GM18520 (cell line): ENCODE measurements around the gene SHMT2.

Experiments
- ATAC-seq: cut with Tn5 transposase; IDR thresholded peaks from one replicate; pipeline ENCODE4 v1.9.1; 2021; ENCODE audit not compliant: unreplicated experiment

The SHMT2 gene

DNA sequence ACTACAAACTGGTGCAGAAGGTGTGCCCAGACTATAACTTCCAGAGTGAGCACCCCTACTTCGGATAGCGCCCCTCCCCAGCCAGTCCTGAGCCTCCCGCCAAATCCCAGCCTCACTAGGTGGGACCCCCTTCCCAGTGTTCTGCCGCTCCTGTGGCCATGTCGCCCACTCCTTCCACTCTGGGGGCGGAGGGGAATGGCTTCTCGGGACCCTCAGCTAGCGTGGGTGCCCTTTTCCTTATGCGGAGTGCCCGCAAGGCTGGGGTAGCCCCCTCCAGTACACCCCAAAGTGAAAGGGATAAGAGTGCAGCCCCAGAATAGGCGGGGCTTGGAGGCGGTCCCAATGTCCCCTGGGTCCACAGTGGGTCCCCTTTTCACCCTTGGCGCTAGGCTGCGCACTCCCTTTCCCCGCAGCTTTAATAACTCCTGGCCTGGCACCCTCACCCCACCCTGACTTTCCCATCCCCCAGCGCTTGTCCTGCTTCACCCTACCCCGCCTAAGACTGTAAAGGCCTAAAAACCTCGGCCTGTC is 3.8 kb upstream of the SHMT2 start:
- no peak for ATAC-seq

DNA sequence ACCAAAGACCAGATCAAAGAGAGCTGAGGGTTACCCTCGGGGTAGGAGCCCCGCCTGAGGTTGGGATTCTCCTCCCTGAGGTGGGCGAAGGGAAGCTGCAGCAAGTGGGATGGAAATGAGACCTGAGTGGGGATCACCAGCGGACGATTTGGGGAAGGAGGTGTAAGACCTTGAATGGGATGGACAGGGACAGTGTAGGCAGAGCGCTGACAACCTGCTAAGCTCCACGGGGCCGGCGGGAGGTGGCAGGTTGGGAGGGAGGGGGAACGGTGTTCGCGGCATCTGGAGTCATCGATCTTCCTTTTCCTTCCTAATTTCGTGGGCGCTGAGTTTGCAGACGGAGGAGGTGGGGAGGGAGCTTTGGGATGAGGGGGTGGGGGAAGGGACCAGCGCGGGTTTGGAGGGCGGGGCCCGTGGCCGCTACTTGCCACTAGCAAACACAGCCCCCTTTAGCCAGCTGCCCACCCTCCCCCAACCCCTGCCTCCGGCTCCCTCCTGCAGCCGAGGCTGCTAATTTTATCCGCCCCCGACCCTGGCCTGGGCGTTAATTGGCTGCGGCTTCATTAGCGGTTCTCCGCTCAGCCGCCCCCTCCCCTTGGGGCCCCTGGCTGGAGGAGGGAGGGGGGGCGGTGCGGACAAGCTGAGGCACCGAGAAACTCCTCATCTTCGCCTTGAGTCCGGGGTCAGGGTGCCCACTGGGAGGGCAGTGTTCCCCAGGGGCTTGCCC is 2.8 kb upstream of the SHMT2 start:
- ATAC-seq = no peak

DNA sequence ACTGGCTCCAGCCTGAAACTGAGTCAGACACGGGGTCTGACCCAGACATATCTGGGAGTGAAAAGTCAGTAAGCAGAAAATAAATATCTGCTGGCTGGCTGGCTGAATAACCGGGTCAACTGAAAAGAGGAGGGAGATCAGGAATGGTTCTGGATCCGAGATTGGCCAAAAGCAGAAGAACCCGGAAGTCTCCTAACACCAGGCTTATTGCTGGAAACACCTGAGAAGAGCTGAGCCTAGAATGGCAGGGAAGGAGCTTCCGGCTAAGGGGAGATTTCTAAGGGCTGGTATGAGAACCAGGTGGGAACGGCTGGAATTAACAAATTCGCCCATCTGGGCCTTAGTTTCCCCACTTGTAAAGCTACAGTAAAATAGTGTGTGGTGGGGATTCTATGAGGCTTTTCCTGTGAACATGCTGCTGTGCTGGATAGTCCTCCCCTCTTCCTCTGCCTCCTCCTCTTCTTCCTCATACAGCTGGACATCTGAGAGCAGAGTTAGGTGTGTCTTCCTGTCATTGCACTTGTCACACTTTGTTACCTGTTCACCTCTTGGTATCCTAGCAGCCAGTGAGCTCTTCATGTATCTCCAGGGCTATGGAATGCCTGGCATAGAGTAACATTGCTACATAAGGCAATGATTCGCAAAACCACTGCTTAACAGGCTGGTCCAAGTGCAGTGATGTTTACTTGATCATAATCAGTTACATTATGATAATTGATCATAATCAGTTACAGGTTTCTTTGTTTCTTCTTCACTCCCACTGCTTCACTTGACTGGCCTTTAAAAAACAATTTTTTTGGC is 2.0 kb upstream of the SHMT2 start:
- no peak for ATAC-seq

DNA sequence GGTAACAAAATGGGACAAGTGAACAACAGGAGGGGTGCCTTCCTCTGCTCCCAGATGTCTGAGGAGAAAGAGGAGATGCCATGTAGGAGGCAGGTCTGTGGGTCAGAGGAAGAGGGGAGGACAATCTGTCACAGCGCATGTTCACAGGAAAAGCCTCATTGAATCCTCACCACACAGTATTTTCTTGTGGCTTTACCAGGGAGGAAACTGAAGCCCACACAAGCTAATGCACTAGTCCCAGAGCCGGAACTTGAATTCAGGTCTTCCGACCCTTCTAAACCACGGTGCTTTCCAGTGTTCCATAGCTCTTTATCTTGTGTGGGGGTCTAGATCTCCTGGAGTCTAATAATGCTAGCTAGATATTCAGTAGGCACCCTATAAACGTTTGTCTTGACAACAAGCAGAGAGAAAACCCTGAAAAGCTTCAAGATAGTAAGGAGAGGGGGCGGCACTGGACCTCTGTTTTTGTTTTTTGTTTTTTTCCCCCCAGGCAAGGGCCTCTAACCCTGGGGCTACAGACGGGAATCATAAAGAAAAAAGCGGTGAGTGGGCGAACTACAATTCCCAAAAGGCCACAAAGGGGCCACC is 371 bp upstream of the SHMT2 start:
- no peak for ATAC-seq

DNA sequence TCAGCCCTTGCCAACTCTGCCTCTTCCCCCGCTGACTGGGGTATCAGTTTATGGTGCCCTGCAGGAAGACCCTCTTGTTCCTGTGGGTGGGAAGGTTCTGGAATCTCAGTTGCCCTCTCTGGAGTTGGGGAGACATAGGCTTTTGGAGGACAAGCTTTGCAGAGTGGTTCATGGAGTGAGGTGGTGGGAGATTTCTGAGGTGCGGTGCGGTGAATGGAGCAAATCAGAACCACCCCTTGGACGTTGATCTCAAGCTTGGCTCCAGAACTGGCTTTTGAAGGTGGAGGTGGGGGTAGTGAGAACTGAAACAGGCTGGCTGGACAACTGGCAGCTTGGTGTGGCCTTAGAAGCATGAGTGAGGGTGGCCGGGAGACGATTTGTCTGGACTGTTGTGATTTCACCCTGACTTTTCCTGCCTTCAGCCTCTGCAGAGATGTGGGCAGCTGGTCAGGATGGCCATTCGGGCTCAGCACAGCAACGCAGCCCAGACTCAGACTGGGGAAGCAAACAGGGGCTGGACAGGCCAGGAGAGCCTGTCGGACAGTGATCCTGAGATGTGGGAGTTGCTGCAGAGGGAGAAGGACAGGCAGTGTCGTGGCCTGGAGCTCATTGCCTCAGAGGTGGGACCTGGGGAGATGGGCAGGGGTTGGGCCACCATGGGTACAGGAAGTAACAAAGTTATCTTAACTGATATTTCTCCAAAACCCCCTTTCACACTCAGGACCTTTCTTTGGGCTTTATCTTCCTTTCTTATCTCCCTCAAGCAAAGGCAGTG is 1.1 kb downstream of the SHMT2 start:
- ATAC-seq = no peak

DNA sequence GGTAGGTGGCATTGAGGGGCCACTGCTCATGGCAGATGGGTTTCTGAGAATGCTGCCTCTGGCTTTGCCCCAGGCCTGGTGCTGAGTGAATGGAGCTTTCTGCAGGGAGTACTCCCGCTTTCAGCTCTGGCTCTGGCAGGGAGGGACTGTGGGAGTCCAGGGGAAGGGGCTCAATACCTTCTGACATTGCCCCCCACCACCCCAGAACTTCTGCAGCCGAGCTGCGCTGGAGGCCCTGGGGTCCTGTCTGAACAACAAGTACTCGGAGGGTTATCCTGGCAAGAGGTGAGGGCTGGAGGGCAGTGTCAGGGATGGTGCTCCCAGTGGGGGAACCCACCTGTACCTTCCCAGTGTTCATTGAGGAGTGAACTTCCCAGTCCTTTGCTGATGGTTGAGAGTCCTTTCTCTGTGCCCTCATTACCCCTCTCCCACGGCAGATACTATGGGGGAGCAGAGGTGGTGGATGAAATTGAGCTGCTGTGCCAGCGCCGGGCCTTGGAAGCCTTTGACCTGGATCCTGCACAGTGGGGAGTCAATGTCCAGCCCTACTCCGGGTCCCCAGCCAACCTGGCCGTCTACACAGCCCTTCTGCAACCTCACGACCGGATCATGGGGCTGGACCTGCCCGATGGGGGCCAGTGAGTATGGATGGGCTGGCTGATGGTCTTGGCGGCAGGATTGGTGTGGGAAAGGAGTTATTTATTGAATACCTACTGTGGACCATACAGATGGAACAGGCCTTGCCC is 1.9 kb downstream of the SHMT2 start:
- ATAC-seq = no peak

DNA sequence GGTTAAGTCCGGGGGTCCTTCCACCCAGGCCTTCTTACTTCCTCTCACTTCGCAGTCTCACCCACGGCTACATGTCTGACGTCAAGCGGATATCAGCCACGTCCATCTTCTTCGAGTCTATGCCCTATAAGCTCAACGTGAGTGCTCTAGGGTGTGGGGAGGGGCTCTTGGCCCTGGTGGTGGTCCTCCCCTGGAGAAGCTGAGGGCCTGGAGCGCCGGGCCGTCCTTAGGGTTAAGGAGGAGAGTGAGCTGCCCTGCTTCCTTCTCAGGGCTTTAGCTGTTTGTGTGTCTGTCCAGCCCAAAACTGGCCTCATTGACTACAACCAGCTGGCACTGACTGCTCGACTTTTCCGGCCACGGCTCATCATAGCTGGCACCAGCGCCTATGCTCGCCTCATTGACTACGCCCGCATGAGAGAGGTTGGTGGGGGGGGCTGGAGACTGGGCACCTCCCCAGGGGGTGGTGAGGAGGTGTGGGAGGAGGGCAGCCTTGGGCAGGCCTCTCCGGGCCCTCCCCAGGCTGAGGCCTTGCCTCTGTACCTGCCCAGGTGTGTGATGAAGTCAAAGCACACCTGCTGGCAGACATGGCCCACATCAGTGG is 2.7 kb downstream of the SHMT2 start:
- ATAC-seq = no peak

DNA sequence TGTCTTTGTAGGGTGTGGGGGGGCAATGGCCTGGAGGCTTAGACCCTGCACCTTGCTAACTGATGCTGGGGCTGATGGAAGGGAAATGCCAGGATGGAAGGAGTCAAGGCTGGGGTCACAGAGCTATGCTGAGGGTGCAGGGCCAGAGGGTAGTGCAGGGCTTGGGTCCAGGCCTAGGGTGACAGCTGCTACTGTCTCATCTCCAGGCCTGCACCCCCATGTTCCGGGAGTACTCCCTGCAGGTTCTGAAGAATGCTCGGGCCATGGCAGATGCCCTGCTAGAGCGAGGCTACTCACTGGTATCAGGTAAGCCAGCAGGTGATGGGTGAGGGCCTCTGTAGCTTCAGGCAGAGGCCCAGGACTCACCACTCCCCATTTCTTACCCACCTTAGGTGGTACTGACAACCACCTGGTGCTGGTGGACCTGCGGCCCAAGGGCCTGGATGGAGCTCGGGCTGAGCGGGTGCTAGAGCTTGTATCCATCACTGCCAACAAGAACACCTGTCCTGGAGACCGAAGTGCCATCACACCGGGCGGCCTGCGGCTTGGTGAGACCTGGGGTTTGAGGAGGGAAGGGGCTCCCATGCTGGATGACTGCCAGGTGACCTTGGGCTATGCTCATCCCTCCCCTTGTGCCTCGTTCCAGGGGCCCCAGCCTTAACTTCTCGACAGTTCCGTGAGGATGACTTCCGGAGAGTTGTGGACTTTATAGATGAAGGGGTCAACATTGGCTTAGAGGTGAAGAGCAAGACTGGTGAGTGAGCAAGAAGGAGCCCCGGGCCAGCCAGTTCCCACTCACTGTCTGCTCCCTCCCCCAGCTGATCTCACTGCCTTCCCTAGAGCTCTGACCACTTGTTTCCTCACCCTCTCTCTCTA is 4.1 kb downstream of the SHMT2 start:
- ATAC-seq = no peak

DNA sequence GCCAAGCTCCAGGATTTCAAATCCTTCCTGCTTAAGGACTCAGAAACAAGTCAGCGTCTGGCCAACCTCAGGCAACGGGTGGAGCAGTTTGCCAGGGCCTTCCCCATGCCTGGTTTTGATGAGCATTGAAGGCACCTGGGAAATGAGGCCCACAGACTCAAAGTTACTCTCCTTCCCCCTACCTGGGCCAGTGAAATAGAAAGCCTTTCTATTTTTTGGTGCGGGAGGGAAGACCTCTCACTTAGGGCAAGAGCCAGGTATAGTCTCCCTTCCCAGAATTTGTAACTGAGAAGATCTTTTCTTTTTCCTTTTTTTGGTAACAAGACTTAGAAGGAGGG is 4.7 kb downstream of the SHMT2 start:
- no peak for ATAC-seq

DNA sequence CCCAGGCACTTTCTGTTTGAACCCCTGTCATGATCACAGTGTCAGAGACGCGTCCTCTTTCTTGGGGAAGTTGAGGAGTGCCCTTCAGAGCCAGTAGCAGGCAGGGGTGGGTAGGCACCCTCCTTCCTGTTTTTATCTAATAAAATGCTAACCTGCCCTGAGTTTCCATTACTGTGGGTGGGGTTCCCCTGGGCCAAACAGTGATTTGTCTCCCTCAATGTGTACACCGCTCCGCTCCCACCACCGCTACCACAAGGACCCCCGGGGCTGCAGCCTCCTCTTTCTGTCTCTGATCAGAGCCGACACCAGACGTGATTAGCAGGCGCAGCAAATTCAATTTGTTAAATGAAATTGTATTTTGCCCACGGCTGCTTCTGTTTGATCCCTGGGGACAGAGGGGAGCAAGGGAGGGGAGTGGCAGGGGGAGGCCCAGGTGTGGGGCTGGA is 5.1 kb downstream of the SHMT2 start:
- ATAC-seq = no peak

DNA sequence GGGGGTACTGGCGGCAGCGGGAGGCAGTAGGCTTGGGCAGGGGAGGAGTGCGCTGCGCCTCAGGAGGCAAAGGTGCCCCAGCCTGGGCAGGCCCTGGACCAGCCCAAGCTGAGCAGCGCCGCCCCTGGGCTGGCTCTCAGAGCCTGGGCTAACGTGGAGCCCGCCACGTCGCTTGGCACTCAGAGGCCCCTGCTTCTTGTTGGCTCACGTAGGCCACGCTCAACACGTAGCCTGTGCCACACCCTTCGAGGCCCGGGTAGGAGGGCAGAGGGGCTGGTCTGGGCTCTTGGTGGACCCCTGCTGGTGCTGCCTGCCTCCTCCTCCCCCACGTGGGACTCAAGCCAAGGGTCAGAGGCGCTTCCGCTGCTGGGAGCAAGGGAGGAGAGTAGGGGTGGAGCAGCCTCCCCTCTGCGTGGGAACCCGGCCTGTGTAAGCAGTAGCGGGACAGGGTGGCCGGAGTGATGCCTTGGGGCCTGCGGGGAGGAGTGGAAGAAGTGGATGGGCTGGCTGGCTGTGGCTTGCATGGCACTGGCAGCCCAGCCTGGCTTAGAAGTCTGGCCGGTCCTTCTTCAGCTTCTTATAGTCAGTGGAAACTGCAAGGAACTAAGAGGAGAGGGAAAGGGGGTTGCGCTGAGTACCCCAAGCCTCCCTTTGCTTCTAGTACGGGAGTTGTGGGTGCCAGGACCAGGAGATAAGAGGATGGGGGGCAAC is 5.7 kb downstream of the SHMT2 start:
- ATAC-seq = no peak

DNA sequence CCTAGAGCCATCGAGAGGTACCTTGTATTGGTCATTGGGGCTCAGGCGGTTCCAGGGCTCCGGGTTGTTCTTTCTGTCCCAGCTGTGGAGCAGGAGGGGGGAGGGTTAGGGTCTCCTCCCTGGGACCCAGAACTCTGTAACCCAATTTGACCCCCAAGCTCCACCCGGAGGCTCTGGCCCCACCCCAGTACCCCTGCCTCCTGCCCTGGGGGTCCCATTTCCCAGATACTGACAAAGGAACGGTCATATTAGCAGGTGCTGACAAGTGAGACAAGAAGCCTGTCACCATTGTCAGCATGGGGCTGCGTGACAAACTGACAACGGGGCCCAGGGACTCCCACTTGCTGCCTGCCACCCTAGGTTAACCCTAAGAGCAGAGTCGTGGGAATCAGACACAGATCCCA is 6.2 kb downstream of the SHMT2 start:
- no peak for ATAC-seq

DNA sequence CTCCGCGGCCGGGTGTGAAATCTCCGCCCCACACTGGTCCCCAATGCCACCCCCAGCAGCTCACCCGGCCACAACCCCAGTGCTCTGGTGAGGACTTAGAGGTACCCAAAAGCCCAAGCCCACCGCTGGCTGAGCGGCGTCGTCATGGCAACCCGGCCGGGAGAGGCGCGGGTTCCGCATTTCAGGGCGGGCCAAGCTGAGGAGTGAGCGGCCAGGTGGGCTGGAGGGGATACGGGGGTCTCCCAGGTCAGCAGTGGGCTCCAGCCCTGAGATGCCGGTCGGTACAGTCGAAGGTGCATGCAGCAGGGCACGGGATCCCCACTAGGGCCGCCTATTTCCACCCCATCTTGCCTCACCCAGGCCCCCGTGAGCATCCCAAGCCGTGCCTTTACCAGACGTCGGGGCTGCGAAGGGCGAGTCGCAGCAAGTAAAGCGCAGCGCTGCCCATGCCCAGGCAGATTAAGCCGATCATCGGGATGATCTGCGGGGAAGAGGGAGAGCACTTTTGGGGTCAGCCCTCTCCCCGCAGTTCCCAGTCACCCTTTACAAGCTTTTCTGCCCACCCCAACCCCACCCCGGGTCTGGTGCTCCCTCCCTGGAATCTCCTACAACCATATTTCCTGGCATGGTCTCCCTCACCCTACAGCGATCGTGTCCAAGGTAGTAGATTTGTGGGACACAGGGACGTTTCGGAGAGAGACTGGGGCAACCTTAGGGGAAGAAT is 6.9 kb downstream of the SHMT2 start:
- no peak for ATAC-seq

DNA sequence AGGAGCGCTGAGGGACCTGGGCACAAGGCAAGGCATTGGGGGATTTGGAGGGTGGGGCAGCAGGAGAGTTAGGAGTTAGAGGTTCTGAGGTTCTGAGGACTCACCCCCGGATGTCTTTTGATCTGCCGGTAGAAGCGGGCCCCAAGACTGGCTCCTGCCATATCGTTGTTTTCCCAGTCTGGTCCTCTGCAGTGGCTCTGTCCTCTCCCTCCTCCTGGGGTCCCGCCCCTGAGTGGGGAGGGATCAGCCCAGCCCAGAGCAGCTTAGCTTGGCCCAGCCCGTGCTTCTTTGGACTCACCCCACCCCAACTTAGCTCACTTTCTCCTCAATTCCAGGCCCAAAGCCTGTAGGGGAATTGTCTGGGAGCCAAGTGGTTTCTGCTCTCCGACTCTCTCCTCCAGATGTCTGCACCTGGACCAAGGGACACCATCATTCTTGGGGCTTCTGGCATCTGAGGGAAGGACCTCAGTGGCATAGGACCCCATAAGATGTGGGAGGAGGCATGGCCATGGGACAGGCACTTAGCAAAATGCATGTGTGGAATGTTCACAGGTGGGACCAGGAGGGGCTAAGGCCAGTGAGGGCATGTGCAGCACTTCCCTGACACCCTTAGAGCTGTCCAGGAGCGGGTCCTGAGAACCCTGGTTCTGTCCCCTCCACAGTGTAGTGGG is 7.5 kb downstream of the SHMT2 start:
- no peak for ATAC-seq

DNA sequence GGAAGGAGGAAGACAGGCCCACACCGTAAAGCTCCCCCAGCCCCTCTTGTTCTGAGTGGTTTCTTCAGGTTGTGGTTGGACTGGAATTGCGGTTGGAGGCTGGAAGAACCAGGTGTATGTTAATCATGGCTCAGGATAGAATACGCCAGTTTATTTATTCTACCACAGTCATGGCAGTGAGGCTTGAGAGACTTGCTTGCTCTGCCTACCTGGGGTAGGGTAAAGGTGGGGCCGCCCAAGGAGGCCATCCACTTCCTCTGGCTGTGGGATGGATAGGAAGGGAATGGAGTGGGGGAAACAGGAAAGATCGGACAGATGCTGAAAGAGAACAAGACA is 8.1 kb downstream of the SHMT2 start:
- no peak for ATAC-seq

DNA sequence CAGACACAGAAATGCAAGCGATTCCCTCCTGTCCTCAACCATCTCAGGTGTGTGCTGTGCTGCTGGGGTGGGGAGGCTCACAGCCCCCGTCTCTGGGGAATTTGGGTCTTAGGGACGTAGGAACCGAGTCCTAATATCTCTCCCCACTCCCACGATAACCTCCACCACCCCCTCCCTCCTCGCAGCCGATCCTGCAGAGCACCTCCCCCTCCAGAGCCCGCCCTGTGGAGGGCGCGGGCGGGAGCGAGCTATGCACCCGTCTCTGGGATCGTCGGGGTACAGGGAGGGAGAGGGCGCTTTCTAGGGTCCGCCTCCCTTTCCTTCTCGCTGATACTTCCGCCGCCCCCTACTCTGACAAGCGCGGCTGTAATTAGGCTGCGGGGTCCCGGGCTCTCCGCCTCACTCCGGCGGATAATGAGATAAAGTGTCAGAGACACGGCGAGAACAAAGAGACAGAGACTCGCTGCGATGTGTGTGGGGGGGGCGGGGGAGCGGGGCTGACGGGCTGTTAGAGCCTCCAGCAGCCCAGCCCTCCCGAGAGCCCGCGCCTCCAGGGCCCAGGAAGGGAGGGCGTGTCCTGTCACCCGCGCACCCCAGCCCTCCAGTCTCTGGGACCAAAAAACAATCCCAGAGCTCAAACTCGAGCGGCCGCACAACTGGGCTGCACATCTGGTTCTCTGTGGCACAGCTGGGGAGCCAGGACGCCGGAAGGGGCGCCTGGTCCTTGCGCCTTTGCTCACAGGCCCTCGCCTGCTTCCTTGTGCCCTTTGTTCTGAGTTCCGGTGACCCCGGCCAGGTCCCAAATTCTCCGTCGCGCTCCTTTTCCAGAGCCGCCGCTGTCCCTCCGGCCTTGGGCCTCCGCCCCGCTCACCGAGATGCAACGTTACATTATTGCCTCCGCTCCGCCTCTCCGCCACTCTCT is 8.7 kb downstream of the SHMT2 start:
- ATAC-seq = no peak
